Peyer's patch (tissue), 4 donors: ENCODE results near the gene C10orf71. TPM values are rescaled to one million over a fixed set of nuclear protein-coding genes. Genes with fewer than 3 reads are reported as not detected.
A peak's percentile ranks its signal among the peaks of the same experiment; 100 is the strongest.

Experiments used
- DNase-seq, 3 donors: peaks; one replicate each; pipeline ENCODE4 v3.0.0-alpha.2; 2017 to 2019
- H3K27ac ChIP-seq, 4 donors: fragments of 200-600 bp; sonication (generic); one replicate each; pipeline ENCODE4 v1.5.1; 2016 to 2019
- H3K27me3 ChIP-seq, 2 donors: fragments of 200-600 bp; sonication (generic); one replicate each; pipeline ENCODE4 v1.5.1; 2019
- H3K36me3 ChIP-seq, 3 donors: fragments of 200-600 bp; sonication (generic); one replicate each; pipeline ENCODE4 v1.5.1; 2016 to 2019
- H3K4me1 ChIP-seq, 4 donors: fragments of 200-600 bp; sonication (generic); one replicate each; pipeline ENCODE4 v1.5.1; 2016 to 2019
- H3K4me3 ChIP-seq, 4 donors: fragments of 200-600 bp; sonication (generic); 1 replicate in 3 of 4; 2 replicates in 1 of 4; pipeline ENCODE4 v1.5.1; 2016 to 2019; ENCODE audit warnings: mild to moderate bottlenecking in 1 of 4
- H3K9me3 ChIP-seq, 4 donors: fragments of 200-600 bp; sonication (generic); one replicate each; pipeline ENCODE4 v1.5.1; 2016 to 2019; ENCODE audit warnings: mild to moderate bottlenecking in 1 of 4
- POLR2A ChIP-seq, 2 donors: fragments of 450-650 bp; IDR thresholded peaks; one replicate each; pipeline ENCODE4 v1.5.1; 2017; ENCODE audit warnings: antibody characterized with exemption in 2 of 2, mild to moderate bottlenecking in 2 of 2, moderate library complexity in 2 of 2
- total RNA-seq, 4 donors: library from RNA; depleted of rRNA; stranded (reverse); fragments of >200 nt; gene quantifications; one replicate each; pipeline ENCODE4 v1.1.0, GENCODE V29; 2016
- TF ChIP-seq, protein P1 (sequence below), 6 experiments: fragments of 450-650 bp in 4 of 6; fragments of 200-600 bp in 2 of 6; sonication (generic) in 1 of 6; IDR thresholded peaks; one replicate each; pipeline ENCODE4 v1.5.1; 2017 to 2019; ENCODE audit warnings: antibody characterized with exemption in 6 of 6, mild to moderate bottlenecking in 3 of 6, moderate library complexity in 1 of 6

Gene C10orf71
- total RNA-seq, 4 donors from 2014 or later: not detected

DNA sequence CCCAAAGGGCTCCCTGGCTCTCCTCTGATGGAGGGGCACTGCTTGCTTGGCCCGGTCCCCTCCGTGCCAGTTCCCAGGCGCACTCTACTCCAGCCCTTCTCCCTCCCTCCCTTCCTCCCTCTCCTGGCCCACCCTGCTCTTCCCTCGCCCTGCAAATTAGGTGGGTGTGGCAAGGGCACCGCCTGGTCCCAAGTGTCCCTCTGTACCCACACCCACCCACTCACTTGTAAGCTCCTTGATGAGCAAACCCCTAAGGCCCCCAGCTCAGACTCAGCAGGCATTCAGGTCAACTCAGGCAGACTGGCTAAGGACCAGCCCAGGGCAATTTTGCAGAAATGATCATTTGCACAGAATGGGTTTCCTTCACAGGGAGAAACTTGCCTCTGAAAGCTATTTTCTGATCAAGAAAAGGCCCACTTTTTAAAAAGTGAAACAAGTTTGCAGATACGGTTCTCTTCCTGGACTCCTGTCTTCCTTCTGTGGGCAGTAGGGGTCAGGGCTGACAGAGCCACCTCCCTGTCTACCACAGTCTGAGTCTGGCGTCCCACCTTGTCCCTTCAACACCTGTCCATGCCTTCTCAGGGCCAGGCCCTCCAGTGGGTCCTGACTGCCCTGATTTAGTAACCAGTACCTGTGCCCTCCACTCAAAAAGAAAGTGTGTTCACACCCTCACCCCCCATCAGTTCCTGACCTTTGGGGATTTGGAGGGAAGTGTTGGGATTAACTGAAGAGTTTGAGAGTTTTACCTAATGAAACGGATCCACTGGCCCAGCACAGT, 28.3 kb downstream of the C10orf71 start:
- TF ChIP-seq, protein P1, sequence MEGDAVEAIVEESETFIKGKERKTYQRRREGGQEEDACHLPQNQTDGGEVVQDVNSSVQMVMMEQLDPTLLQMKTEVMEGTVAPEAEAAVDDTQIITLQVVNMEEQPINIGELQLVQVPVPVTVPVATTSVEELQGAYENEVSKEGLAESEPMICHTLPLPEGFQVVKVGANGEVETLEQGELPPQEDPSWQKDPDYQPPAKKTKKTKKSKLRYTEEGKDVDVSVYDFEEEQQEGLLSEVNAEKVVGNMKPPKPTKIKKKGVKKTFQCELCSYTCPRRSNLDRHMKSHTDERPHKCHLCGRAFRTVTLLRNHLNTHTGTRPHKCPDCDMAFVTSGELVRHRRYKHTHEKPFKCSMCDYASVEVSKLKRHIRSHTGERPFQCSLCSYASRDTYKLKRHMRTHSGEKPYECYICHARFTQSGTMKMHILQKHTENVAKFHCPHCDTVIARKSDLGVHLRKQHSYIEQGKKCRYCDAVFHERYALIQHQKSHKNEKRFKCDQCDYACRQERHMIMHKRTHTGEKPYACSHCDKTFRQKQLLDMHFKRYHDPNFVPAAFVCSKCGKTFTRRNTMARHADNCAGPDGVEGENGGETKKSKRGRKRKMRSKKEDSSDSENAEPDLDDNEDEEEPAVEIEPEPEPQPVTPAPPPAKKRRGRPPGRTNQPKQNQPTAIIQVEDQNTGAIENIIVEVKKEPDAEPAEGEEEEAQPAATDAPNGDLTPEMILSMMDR (IDR thresholded peaks at IDR 0.05): no peak
- no peak for TF ChIP-seq POLR2A (IDR thresholded peaks at IDR 0.05)
- no peak overlapping the region for H3K4me3 ChIP-seq
- H3K27me3 ChIP-seq: no peaks in the 10 kb centered on the region
- no peaks in the 10 kb centered on the region for H3K4me1 ChIP-seq
- no peaks in the 10 kb centered on the region for H3K9me3 ChIP-seq
- H3K27ac ChIP-seq: no peak overlapping the region
- DNase-seq: peak in 1 of 3 donors; percentile 6
- H3K36me3 ChIP-seq: no peaks in the 10 kb centered on the region

DNA sequence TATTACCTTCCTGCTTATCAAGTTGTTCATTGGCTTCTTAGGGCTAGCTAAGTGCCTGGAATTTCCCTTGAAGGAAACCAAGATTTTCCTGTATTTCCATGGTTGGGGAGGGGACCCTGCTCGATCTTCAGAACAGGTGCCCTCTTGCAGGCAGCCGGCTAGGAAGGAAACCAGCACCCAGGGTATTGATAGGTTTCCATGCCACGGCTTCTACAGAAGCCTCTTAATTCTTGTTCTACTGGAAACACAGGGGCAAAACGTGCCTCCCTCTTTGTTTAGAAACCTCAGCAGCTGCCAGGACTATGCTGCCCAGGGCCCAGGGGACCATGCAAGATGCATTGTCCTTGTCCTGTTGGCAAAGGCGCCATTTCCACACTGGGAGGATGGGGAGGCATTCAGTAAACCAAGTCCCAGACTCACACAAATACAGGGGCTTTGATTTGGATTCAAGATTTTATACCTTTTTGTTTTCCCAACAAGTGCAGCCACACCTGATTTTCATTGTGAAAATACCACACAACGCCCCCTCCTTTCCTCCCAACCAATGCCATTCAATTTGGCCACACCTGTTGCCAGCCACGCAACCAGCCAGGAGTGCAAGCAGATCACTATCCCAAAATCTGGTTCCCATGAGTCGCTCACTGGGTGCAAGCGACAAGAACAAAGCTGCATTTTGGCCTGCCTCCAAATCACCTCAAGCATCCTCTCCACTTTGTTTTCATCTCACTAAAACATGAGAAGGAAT, 29.6 kb downstream of the C10orf71 start:
- Histone ChIP-seq H3K36me3 (no peaks in the 10 kb centered on the region), H3K9me3 (no peaks in the 10 kb centered on the region), H3K27ac (no peak overlapping the region), H3K27me3 (no peaks in the 10 kb centered on the region), H3K4me1 (no peaks in the 10 kb centered on the region), H3K4me3 (no peak overlapping the region)
- TF ChIP-seq, protein P1 (IDR thresholded peaks at IDR 0.05): no peak
- TF ChIP-seq POLR2A (IDR thresholded peaks at IDR 0.05): no peak
- no peak for DNase-seq

DNA sequence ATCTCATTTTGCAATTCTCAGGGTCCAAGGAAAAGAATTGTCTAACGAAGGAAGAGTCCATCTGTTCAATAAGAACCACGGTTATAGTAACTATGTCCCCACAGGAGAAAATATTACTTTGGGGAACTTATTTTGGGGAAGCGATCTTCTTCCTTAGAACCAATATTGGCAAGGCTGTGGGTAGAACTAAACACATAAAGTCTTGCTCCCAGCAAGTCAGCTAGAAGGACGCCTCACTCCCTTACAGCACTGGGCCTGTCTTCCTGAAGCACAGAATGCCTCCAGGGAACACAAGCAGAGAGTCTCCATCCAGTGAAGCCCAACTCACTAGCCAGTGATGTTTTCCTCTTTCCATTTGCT, 30.2 kb downstream of the C10orf71 start:
- Histone ChIP-seq H3K27me3 (no peaks in the 10 kb centered on the region), H3K4me3 (no peak overlapping the region), H3K4me1 (no peaks in the 10 kb centered on the region), H3K36me3 (no peaks in the 10 kb centered on the region), H3K27ac (no peak overlapping the region), H3K9me3 (no peaks in the 10 kb centered on the region)
- no peak for DNase-seq
- TF ChIP-seq, protein P1 (IDR thresholded peaks at IDR 0.05): no peak

DNA sequence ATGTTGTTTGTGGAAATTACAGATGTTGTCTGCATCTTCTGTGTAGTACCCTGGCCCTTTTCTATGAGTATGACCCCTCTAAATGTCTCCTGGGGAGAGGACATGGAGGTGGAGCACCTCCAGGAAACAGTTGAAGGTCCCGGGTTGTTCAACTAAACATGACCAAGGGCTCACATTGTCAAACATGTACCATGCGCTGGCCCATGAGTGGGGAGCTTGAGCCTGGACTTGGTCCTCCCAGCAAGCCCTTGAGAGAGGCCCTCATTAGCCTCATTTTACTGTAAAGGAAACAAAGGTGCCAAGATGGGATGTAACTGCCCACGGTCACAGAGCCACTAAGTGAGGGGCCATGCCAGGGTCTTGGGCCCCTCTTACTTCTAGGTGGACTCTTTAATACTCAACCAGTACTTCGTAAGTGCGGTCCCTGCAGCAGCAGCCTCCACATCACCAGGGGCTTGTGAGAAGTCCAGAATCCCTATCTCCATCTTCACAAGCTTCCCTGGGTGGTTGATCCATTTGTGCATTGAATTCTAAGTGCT, 31.2 kb downstream of the C10orf71 start:
- Histone ChIP-seq H3K4me3 (no peak overlapping the region), H3K9me3 (no peaks in the 10 kb centered on the region), H3K27me3 (no peaks in the 10 kb centered on the region), H3K27ac (no peak overlapping the region), H3K4me1 (no peaks in the 10 kb centered on the region), H3K36me3 (no peaks in the 10 kb centered on the region)
- no peak for DNase-seq
- TF ChIP-seq POLR2A (IDR thresholded peaks at IDR 0.05): no peak

DNA sequence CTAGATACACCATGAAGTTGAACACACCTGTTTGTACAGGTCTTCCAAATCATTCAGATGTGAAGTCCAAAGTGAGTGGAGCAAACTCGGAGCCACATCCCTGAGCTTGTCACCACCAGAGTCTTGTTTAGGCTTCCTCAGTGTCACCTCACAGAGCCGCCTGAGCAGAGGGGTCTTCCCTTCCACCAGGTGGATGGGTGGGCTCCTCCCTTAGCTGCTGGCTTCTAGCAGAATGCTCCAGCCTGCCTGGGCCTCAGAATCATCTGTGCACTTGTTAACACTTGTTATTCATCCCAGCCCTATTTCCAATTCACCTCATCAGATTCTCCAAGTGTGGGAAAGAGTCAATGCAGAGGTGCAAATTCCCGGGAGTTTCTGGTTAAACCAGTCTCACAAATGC, 32.5 kb downstream of the C10orf71 start:
- no peaks in the 10 kb centered on the region for H3K9me3 ChIP-seq

More for the DNA sequence above, 32.5 kb downstream of the C10orf71 start:
- DNase-seq: no peak
- no peaks in the 10 kb centered on the region for H3K36me3 ChIP-seq
- no peak overlapping the region for H3K4me3 ChIP-seq
- TF ChIP-seq POLR2A (IDR thresholded peaks at IDR 0.05): no peak
- TF ChIP-seq, protein P1 (IDR thresholded peaks at IDR 0.05): no peak
- H3K27ac ChIP-seq: no peak overlapping the region
- H3K4me1 ChIP-seq: no peaks in the 10 kb centered on the region
- H3K27me3 ChIP-seq: no peaks in the 10 kb centered on the region
